SU-DHL-6 (cell line): ENCODE data around the gene BCL7C.

Source experiments
- CTCF ChIP-seq: fragments of 200-600 bp; sonication (generic); IDR thresholded peaks from one replicate; pipeline ENCODE4 v1.5.1; 2017; ENCODE audit warnings: antibody characterized with exemption, mild to moderate bottlenecking, low read length, moderate library complexity; ENCODE audit not compliant: insufficient read depth, poor library complexity, severe bottlenecking
- EZH2phosphoT487 ChIP-seq: fragments of 200-600 bp; sonication (generic), shearing (Covaris generic); conservative IDR thresholded peaks from 2 replicates; pipeline ENCODE4 v1.6.1; 2018; ENCODE audit warnings: mild to moderate bottlenecking, antibody characterized with exemption, low read length, moderate library complexity, mixed read lengths

- TF ChIP-seq CTCF, result no peak
- no peak for TF ChIP-seq EZH2phosphoT487
Measured at GRCh38 chr16:30844346-30844670, 49.6 kb downstream of the BCL7C start.
